Measurements from ENCODE around the gene CLEC1B. TPM values are rescaled to one million over a fixed set of nuclear protein-coding genes. Genes with fewer than 3 reads are reported as not detected.
A peak's percentile ranks its signal among the peaks of the same experiment; 100 is the strongest.

Gene CLEC1B
- total and polyA plus RNA-seq, 2 of the 4 experiments (the other 2 are of a cell fraction), result not detected

DNA sequence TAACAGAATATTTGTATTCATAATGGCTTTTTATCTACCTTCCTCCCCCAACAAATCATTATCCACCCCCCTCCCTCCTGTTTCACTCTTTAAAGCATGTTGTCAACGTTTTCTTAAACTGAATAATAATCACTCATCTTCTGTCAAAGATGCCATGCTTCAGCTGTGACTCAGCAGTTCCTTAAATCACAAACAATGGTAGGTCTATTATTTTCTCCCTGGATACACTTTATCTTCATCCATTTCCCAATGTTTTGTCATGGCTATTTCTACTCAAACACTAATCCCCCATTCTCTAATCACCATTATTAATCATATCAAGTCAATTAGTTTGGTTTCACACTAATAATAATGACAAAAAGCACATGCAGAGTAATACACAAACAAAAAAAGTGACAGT lies 18.0 kb upstream of the CLEC1B start:
- Histone ChIP-seq H3K27me3 (ENCODE audit: control insufficient read depth, insufficient read depth, low read length) (peaks cover 2% of the 10 kb centered on the region), H3K4me3 (ENCODE audit: insufficient read depth, low read depth, low read length) (no peak overlapping the region), H4K20me1 (ENCODE audit: insufficient read depth, low read length) (no peaks in the 10 kb centered on the region), H2AK9ac (replicated peaks; ENCODE audit: low read depth, low read length, poor library complexity) (no peak overlapping the region), H2BK20ac (ENCODE audit: low read depth, low read length) (no peak overlapping the region), H2BK120ac (ENCODE audit: low read depth, low read length) (no peak overlapping the region), H3K27ac (ENCODE audit: insufficient read depth, low read length) (no peak overlapping the region), H3K9me3 (ENCODE audit: control insufficient read depth, insufficient read depth, low read length) (no peaks in the 10 kb centered on the region), H3K36me3 (ENCODE audit: control insufficient read depth, insufficient read depth, low read length) (no peaks in the 10 kb centered on the region), H2BK15ac (ENCODE audit: low read depth, low read length) (no peak overlapping the region), H2AK5ac (ENCODE audit: low read depth, low read length) (no peak overlapping the region), H2BK5ac (ENCODE audit: low read depth, low read length, poor library complexity, severe bottlenecking) (no peak overlapping the region), H4K91ac (ENCODE audit: insufficient read depth, low read depth, low read length) (no peak overlapping the region), H4K8ac (ENCODE audit: low read depth in 2 of 2, low read length in 2 of 2) (no peak overlapping the region), H3K18ac (ENCODE audit: low read depth, low read length) (no peak overlapping the region), H3K4me2 (ENCODE audit: low read depth, low read length) (no peak overlapping the region), H2AFZ (replicated peaks; ENCODE audit: low read length, poor library complexity) (no peak overlapping the region), H3K9me1 (ENCODE audit: insufficient read depth, low read length) (no peaks in the 10 kb centered on the region), H3K79me1 (ENCODE audit: low read depth in 1 of 2, low read length in 2 of 2) (no peaks in the 10 kb centered on the region), H4K5ac (ENCODE audit: low read depth, low read length) (no peak overlapping the region), H3K4ac (ENCODE audit: low read depth, low read length) (no peak overlapping the region), H3K14ac (replicated peaks; ENCODE audit: low read depth, low read length) (no peak overlapping the region), H3K9ac (ENCODE audit: low read depth, low read length) (no peak overlapping the region), H3K23ac (ENCODE audit: low read depth, low read length) (no peak overlapping the region), H3K56ac (ENCODE audit: extremely low read depth, insufficient read depth, low read length) (no peak overlapping the region), H3K4me1 (ENCODE audit: control insufficient read depth, insufficient read depth, low read length) (peaks cover 3% of the 10 kb centered on the region; the same call in 1 of the 2 replicates)
- 100% methylated on average over 1 of the region's 1 CpG; no CpG with 5 or more reads in 1 of the 2 experiments for WGBS, 2 experiments (ENCODE audit: extremely low coverage in 2 of 2, insufficient read length in 1 of 2)
- dilution Hi-C loops (cut with HindIII; ENCODE audit: low sequenced_read_pairs, unreplicated experiment) (no loop called here), in situ Hi-C loops (cut with MboI; ENCODE audit: low sequenced_read_pairs) (no loop called here), intact Hi-C loops (cut with micrococcal nuclease) (no loop called here)
- no peak for DNase-seq
- CTCF ChIA-PET, result no interaction called here
- no peak for ATAC-seq (ENCODE audit: low read depth)
- POLR2A ChIA-PET (ENCODE audit: unreplicated experiment), result no interaction called here
- no TSS peak for BruUV-seq (replicated peaks)
- TF ChIP-seq, protein P1, sequence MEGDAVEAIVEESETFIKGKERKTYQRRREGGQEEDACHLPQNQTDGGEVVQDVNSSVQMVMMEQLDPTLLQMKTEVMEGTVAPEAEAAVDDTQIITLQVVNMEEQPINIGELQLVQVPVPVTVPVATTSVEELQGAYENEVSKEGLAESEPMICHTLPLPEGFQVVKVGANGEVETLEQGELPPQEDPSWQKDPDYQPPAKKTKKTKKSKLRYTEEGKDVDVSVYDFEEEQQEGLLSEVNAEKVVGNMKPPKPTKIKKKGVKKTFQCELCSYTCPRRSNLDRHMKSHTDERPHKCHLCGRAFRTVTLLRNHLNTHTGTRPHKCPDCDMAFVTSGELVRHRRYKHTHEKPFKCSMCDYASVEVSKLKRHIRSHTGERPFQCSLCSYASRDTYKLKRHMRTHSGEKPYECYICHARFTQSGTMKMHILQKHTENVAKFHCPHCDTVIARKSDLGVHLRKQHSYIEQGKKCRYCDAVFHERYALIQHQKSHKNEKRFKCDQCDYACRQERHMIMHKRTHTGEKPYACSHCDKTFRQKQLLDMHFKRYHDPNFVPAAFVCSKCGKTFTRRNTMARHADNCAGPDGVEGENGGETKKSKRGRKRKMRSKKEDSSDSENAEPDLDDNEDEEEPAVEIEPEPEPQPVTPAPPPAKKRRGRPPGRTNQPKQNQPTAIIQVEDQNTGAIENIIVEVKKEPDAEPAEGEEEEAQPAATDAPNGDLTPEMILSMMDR (conservative IDR thresholded peaks at IDR 0.05; ENCODE audit: low read depth, low read length), result no peak
- TF ChIP-seq NFE2L2 (IDR thresholded peaks at IDR 0.05; ENCODE audit: low read depth, low read length), result peak; percentile 84
